Liver (tissue), 9 donors: ENCODE measurements around the gene S100Z. TPM values are rescaled to one million over a fixed set of nuclear protein-coding genes. Genes with fewer than 3 reads are reported as not detected.

Source experiments
- DNase-seq: peaks from one replicate; pipeline ENCODE4 v3.0.0-alpha.2; 2017; ENCODE audit warnings: low spot score
- H3K27ac ChIP-seq, 2 donors: one replicate each; pipeline ENCODE4 v1.7.0; 2013; ENCODE audit warnings: inconsistent platforms in 2 of 2, low read length in 2 of 2, control low read depth in 1 of 2, low read depth in 1 of 2, mild to moderate bottlenecking in 1 of 2
- H3K27me3 ChIP-seq, 4 donors: one replicate each; pipeline versions ENCODE4 v1.6.1 to v1.7.0; 2013; ENCODE audit warnings: low read length in 3 of 4, inconsistent platforms in 1 of 4, mild to moderate bottlenecking in 1 of 4, moderate library complexity in 1 of 4; ENCODE audit not compliant: control insufficient read depth in 4 of 4, insufficient read depth in 4 of 4
- H3K36me3 ChIP-seq, 4 donors: one replicate each; pipeline versions ENCODE4 v1.6.1 to v1.7.0; 2013; ENCODE audit warnings: low read length in 3 of 4, mild to moderate bottlenecking in 3 of 4, low read depth in 1 of 4, moderate library complexity in 1 of 4; ENCODE audit not compliant: control insufficient read depth in 4 of 4, insufficient read depth in 3 of 4
- H3K4me1 ChIP-seq, 4 donors: one replicate each; pipeline versions ENCODE4 v1.6.1 to v1.7.0; 2013; ENCODE audit warnings: low read length in 3 of 4, mild to moderate bottlenecking in 3 of 4, moderate library complexity in 1 of 4; ENCODE audit not compliant: control insufficient read depth in 4 of 4, insufficient read depth in 4 of 4
- H3K4me3 ChIP-seq, 3 donors: one replicate each; pipeline versions ENCODE4 v1.6.1 to v1.7.0; 2013; ENCODE audit warnings: low read length in 3 of 3, control low read depth in 1 of 3, low read depth in 1 of 3, mild to moderate bottlenecking in 1 of 3
- H3K9ac ChIP-seq, 2 donors: one replicate each; pipeline ENCODE4 v1.7.0; 2013; ENCODE audit warnings: low read length in 2 of 2, mild to moderate bottlenecking in 2 of 2, moderate library complexity in 2 of 2, control low read depth in 1 of 2, low read depth in 1 of 2
- H3K9me3 ChIP-seq, 4 donors: one replicate each; pipeline versions ENCODE4 v1.6.1 to v1.7.0; 2013; ENCODE audit warnings: low read length in 3 of 4; ENCODE audit not compliant: control insufficient read depth in 4 of 4
- EGR1 ChIP-seq, 2 donors: IDR thresholded peaks; 2 replicates each; pipeline ENCODE4 v1.6.1; 2016 to 2018; ENCODE audit warnings: antibody characterized with exemption in 2 of 2, low read depth in 2 of 2
- GABPA ChIP-seq, 2 donors: IDR thresholded peaks in 1 of 2; conservative IDR thresholded peaks in 1 of 2; 2 replicates each; pipeline ENCODE4 v1.6.1; 2016; ENCODE audit warnings: antibody characterized with exemption in 2 of 2, mild to moderate bottlenecking in 1 of 2, moderate library complexity in 1 of 2
- HNF4A ChIP-seq, 2 donors: conservative IDR thresholded peaks; 2 replicates each; pipeline ENCODE4 v1.6.1; 2016; ENCODE audit warnings: antibody characterized with exemption in 2 of 2, mild to moderate bottlenecking in 2 of 2
- HNF4G ChIP-seq: IDR thresholded peaks from 2 replicates; pipeline ENCODE4 v1.6.1; 2016; ENCODE audit warnings: antibody characterized with exemption
- JUND ChIP-seq, 2 donors: IDR thresholded peaks; 2 replicates each; pipeline ENCODE4 v1.6.1; 2016; ENCODE audit warnings: antibody characterized with exemption in 2 of 2
- NR2F2 ChIP-seq: IDR thresholded peaks from 2 replicates; pipeline ENCODE4 v1.6.1; 2016; ENCODE audit warnings: antibody characterized with exemption
- RXRA ChIP-seq, 2 donors: IDR thresholded peaks; 2 replicates each; pipeline ENCODE4 v1.6.1; 2017 to 2018; ENCODE audit warnings: antibody characterized with exemption in 2 of 2, mild to moderate bottlenecking in 1 of 2
- SP1 ChIP-seq: IDR thresholded peaks from 2 replicates; pipeline ENCODE4 v1.6.1; 2018; ENCODE audit warnings: antibody characterized with exemption, mild to moderate bottlenecking
- TAF1 ChIP-seq: conservative IDR thresholded peaks from 2 replicates; pipeline ENCODE4 v1.6.1; 2016; ENCODE audit warnings: antibody characterized with exemption, mild to moderate bottlenecking
- YY1 ChIP-seq: IDR thresholded peaks from 2 replicates; pipeline ENCODE4 v1.6.1; 2016; ENCODE audit warnings: antibody characterized with exemption, mild to moderate bottlenecking
- WGBS: extraction: QIAGEN DNeasy Blood & Tissue Kit; methylation state at CpG from one replicate; pipeline ENCODE4 v1.1.7; 2013; 5-methylcytosine and 5-hydroxymethylcytosine counted together
- polyA plus RNA-seq, 2 donors: library from polyadenylated mRNA; stranded (reverse) in 1 of 2; unstranded in 1 of 2; fragments of 200-250 nt in 1 of 2; fragments of >200 nt in 1 of 2; fragmentation: Nextera tagmentation in 1 of 2; extraction: Ambion mirVana in 1 of 2; gene quantifications; one replicate each; pipeline versions ENCODE4 v1.2.1 to v1.2.3, GENCODE V29; 2013 to 2015
- total RNA-seq, 2 donors: library from RNA; depleted of rRNA; stranded (reverse); fragments of >200 nt; gene quantifications; one replicate each; pipeline ENCODE4 v1.2.3, GENCODE V29; 2014
- TF ChIP-seq, protein P1 (sequence below): IDR thresholded peaks from 2 replicates; pipeline ENCODE4 v1.6.1; 2016; ENCODE audit warnings: antibody characterized with exemption, mild to moderate bottlenecking
- TF ChIP-seq, protein P2 (sequence below): fragments of 150-350 bp; IDR thresholded peaks from 2 replicates; pipeline ENCODE4 v1.5.1; 2017; ENCODE audit warnings: improper control_type of control experiment, low read depth, low read length; ENCODE audit not compliant: missing input control
- TF ChIP-seq, protein P3 (sequence below): IDR thresholded peaks from 2 replicates; pipeline ENCODE4 v1.6.1; 2016; ENCODE audit warnings: antibody characterized with exemption
- TF ChIP-seq, protein P4 (sequence below): IDR thresholded peaks from 2 replicates; pipeline ENCODE4 v1.6.1; 2016; ENCODE audit warnings: antibody characterized with exemption
- TF ChIP-seq, protein P5 (sequence below): IDR thresholded peaks from 2 replicates; pipeline ENCODE4 v1.6.1; 2016; ENCODE audit warnings: antibody characterized with exemption
- donor health status: healthy.
- donor health status: healthy.
- donor health status: healthy.
- donor health status: healthy.
- donor health status: healthy.

S100Z gene
- total and polyA plus RNA-seq, 4 donors, result 0.05 to 0.33 (median 0.33) TPM; not detected in 1

DNA sequence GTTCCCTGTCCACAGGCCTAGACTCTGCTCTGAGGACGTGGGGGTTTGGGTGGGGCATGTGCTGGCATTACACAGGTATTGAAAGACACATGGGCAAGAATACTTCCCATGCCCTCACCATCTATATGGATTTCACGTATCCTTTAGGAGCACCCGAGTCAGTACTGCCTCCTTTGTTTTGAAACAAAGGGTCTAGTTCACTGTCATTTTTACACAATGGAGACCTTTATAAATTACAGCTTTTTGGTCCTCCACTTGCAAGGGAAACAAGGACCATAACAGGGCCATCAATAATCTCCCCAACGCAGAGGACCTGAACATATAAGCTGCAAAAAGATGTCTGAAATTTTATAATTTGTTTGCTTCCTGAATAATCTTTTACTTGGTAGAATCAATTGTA lies 78.1 kb downstream of the S100Z start:
- H3K27ac ChIP-seq, result no peak overlapping the region
- no peaks in the 10 kb centered on the region for H3K36me3 ChIP-seq
- 90% methylated on average over 4 of the region's 4 CpGs for WGBS
- no peak overlapping the region for H3K9ac ChIP-seq
- no peak overlapping the region for H3K4me3 ChIP-seq
- H3K9me3 ChIP-seq, result no peaks in the 10 kb centered on the region
- H3K27me3 ChIP-seq, result peaks cover 0 to 2% (median 0%) of the 10 kb centered on the region in 4 donors
- TF ChIP-seq, protein P1, sequence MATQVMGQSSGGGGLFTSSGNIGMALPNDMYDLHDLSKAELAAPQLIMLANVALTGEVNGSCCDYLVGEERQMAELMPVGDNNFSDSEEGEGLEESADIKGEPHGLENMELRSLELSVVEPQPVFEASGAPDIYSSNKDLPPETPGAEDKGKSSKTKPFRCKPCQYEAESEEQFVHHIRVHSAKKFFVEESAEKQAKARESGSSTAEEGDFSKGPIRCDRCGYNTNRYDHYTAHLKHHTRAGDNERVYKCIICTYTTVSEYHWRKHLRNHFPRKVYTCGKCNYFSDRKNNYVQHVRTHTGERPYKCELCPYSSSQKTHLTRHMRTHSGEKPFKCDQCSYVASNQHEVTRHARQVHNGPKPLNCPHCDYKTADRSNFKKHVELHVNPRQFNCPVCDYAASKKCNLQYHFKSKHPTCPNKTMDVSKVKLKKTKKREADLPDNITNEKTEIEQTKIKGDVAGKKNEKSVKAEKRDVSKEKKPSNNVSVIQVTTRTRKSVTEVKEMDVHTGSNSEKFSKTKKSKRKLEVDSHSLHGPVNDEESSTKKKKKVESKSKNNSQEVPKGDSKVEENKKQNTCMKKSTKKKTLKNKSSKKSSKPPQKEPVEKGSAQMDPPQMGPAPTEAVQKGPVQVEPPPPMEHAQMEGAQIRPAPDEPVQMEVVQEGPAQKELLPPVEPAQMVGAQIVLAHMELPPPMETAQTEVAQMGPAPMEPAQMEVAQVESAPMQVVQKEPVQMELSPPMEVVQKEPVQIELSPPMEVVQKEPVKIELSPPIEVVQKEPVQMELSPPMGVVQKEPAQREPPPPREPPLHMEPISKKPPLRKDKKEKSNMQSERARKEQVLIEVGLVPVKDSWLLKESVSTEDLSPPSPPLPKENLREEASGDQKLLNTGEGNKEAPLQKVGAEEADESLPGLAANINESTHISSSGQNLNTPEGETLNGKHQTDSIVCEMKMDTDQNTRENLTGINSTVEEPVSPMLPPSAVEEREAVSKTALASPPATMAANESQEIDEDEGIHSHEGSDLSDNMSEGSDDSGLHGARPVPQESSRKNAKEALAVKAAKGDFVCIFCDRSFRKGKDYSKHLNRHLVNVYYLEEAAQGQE, result no peak
- TF ChIP-seq JUND (IDR thresholded peaks at IDR 0.05) (no peak), TAF1 (no peak), EGR1 (IDR thresholded peaks at IDR 0.05; ENCODE audit: low read depth in 2 of 2) (no peak), HNF4A (conservative IDR thresholded peaks at IDR 0.05) (no peak), YY1 (no peak), NR2F2 (no peak), GABPA (IDR thresholded peaks at IDR 0.05 in 1 of 2, conservative IDR thresholded peaks at IDR 0.05 in 1 of 2) (no peak), RXRA (IDR thresholded peaks at IDR 0.05) (no peak)
- TF ChIP-seq, protein P2, sequence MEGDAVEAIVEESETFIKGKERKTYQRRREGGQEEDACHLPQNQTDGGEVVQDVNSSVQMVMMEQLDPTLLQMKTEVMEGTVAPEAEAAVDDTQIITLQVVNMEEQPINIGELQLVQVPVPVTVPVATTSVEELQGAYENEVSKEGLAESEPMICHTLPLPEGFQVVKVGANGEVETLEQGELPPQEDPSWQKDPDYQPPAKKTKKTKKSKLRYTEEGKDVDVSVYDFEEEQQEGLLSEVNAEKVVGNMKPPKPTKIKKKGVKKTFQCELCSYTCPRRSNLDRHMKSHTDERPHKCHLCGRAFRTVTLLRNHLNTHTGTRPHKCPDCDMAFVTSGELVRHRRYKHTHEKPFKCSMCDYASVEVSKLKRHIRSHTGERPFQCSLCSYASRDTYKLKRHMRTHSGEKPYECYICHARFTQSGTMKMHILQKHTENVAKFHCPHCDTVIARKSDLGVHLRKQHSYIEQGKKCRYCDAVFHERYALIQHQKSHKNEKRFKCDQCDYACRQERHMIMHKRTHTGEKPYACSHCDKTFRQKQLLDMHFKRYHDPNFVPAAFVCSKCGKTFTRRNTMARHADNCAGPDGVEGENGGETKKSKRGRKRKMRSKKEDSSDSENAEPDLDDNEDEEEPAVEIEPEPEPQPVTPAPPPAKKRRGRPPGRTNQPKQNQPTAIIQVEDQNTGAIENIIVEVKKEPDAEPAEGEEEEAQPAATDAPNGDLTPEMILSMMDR, result no peak
- TF ChIP-seq, protein P3, sequence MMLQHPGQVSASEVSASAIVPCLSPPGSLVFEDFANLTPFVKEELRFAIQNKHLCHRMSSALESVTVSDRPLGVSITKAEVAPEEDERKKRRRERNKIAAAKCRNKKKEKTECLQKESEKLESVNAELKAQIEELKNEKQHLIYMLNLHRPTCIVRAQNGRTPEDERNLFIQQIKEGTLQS, result no peak
- TF ChIP-seq, protein P4, sequence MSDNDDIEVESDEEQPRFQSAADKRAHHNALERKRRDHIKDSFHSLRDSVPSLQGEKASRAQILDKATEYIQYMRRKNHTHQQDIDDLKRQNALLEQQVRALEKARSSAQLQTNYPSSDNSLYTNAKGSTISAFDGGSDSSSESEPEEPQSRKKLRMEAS, result no peak
- TF ChIP-seq, protein P5, sequence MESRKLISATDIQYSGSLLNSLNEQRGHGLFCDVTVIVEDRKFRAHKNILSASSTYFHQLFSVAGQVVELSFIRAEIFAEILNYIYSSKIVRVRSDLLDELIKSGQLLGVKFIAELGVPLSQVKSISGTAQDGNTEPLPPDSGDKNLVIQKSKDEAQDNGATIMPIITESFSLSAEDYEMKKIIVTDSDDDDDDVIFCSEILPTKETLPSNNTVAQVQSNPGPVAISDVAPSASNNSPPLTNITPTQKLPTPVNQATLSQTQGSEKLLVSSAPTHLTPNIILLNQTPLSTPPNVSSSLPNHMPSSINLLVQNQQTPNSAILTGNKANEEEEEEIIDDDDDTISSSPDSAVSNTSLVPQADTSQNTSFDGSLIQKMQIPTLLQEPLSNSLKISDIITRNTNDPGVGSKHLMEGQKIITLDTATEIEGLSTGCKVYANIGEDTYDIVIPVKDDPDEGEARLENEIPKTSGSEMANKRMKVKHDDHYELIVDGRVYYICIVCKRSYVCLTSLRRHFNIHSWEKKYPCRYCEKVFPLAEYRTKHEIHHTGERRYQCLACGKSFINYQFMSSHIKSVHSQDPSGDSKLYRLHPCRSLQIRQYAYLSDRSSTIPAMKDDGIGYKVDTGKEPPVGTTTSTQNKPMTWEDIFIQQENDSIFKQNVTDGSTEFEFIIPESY, result no peak
- H3K4me1 ChIP-seq, result no peaks in the 10 kb centered on the region
- DNase-seq, result no peak

DNA sequence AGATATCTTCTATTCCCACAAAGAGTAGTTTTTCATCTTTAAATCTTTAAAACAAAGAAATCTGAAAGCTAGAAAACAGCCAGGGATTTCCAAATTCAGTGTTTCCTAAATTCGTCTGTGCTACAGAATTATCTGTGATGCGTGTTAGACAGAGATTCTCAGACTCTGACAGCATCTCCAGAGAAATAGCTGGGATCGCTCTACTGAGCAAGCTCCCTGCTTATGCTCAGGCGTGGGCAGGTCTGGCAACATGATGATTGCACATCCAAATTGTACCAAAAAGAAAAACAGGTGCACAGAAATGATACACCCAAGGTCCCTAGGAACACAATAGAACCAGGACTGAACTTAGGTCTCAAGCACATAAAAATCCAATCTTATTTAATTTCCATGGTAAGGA lies 80.3 kb downstream of the S100Z start:
- H3K36me3 ChIP-seq, result no peaks in the 10 kb centered on the region
- no peak overlapping the region for H3K9ac ChIP-seq
- TF ChIP-seq, protein P4, result no peak
- TF ChIP-seq HNF4A (conservative IDR thresholded peaks at IDR 0.05) (no peak), HNF4G (no peak), TAF1 (no peak), SP1 (no peak)
- no peak for DNase-seq
- no peak overlapping the region for H3K27ac ChIP-seq
- H3K4me3 ChIP-seq, result no peak overlapping the region
- H3K27me3 ChIP-seq, result peaks cover 0 to 2% (median 0%) of the 10 kb centered on the region in 4 donors
- H3K9me3 ChIP-seq, result peaks cover 0 to 2% (median 0%) of the 10 kb centered on the region in 4 donors
- WGBS, result 84% methylated on average over 4 of the region's 4 CpGs
- no peaks in the 10 kb centered on the region for H3K4me1 ChIP-seq
